GM12874 (cell line): ENCODE measurements around the gene DIP2C.

ENCODE experiments used
- CTCF ChIP-seq: IDR thresholded peaks from 2 replicates; pipeline ENCODE4 v1.5.1; 2011; ENCODE audit warnings: low read depth, mild to moderate bottlenecking, control low read depth, low read length, moderate library complexity; ENCODE audit not compliant: insufficient read depth

Gene DIP2C

GRCh38 chr10:408236-408635 is 281.2 kb downstream of the DIP2C start:
- no peak for TF ChIP-seq CTCF

GRCh38 chr10:406976-407375 is 282.5 kb downstream of the DIP2C start:
- no peak for TF ChIP-seq CTCF

- no peak for TF ChIP-seq CTCF
These were observed 283.8 kb downstream of the DIP2C start for GRCh38 chr10:405648-406047.

GRCh38 chr10:404991-405390 is 284.5 kb downstream of the DIP2C start:
- TF ChIP-seq CTCF, result no peak

GRCh38 chr10:404346-404745 is 285.1 kb downstream of the DIP2C start:
- TF ChIP-seq CTCF, result no peak

- no peak for TF ChIP-seq CTCF
These were observed 290.5 kb downstream of the DIP2C start for GRCh38 chr10:398954-399353.

GRCh38 chr10:397321-398068 is 292.0 kb downstream of the DIP2C start:
- no peak for TF ChIP-seq CTCF
